H9 (cell line): Measurements from ENCODE around the gene ZNF627. TPM values are rescaled to one million over a fixed set of nuclear protein-coding genes. Genes with fewer than 3 reads are reported as not detected.

Experiments
- DNase-seq: peaks from one replicate; pipeline ENCODE4 v3.0.0-alpha.2; 2017
- H2AFZ ChIP-seq: one replicate; pipeline ENCODE4 v1.6.1; 2013; ENCODE audit warnings: mild to moderate bottlenecking, low read length, control low read depth, moderate library complexity
- H2AK5ac ChIP-seq: 2 replicates; pipeline ENCODE4 v1.6.1; 2013; ENCODE audit warnings: low read length, control low read depth, mixed read lengths; ENCODE audit not compliant: insufficient read length
- H2BK120ac ChIP-seq: one replicate; pipeline ENCODE4 v1.6.1; 2013; ENCODE audit warnings: low read depth, mild to moderate bottlenecking, low read length, control low read depth, inconsistent platforms; ENCODE audit not compliant: poor library complexity, severe bottlenecking
- H2BK12ac ChIP-seq: 2 replicates; pipeline ENCODE4 v1.6.1; 2013; ENCODE audit warnings: low read length, control low read depth, mixed read lengths, low read depth; ENCODE audit not compliant: insufficient read length
- H2BK15ac ChIP-seq: 2 replicates; pipeline ENCODE4 v1.6.1; 2013; ENCODE audit warnings: low read depth, low read length, control low read depth
- H2BK20ac ChIP-seq: one replicate; pipeline ENCODE4 v1.6.1; 2013; ENCODE audit warnings: low read depth, mild to moderate bottlenecking, low read length, control low read depth, inconsistent platforms; ENCODE audit not compliant: poor library complexity, severe bottlenecking
- H2BK5ac ChIP-seq: 2 replicates; pipeline ENCODE4 v1.6.1; 2013; ENCODE audit warnings: low read length, control low read depth, mixed read lengths; ENCODE audit not compliant: insufficient read length
- H3K14ac ChIP-seq: 2 replicates; pipeline ENCODE4 v1.6.1; 2013; ENCODE audit warnings: low read length, control low read depth; ENCODE audit not compliant: insufficient read depth
- H3K18ac ChIP-seq: 2 replicates; pipeline ENCODE4 v1.6.1; 2013; ENCODE audit warnings: low read depth, mild to moderate bottlenecking, mixed read lengths, low read length, control low read depth; ENCODE audit not compliant: insufficient read length
- H3K23ac ChIP-seq: 2 replicates; pipeline ENCODE4 v1.6.1; 2013; ENCODE audit warnings: low read length, control low read depth, mixed read lengths, low read depth; ENCODE audit not compliant: insufficient read length
- H3K23me2 ChIP-seq: 2 replicates; pipeline ENCODE4 v1.6.1; 2013; ENCODE audit warnings: low read depth, mild to moderate bottlenecking, mixed read lengths, low read length, control low read depth; ENCODE audit not compliant: insufficient read length, poor library complexity, severe bottlenecking
- H3K27ac ChIP-seq: 2 replicates; pipeline ENCODE4 v1.5.1; 2013; ENCODE audit warnings: low read length, control low read depth, mixed read lengths, low read depth; ENCODE audit not compliant: insufficient read length
- H3K27me3 ChIP-seq: 2 replicates; pipeline ENCODE4 v1.6.1; 2013; ENCODE audit warnings: low read length, control low read depth, inconsistent platforms; ENCODE audit not compliant: insufficient read depth
- H3K4ac ChIP-seq: 2 replicates; pipeline ENCODE4 v1.6.1; 2013; ENCODE audit warnings: low read depth, mild to moderate bottlenecking, control low read depth, inconsistent platforms, low read length, moderate library complexity
- H3K4me1 ChIP-seq: 2 replicates; pipeline ENCODE4 v1.6.1; 2013; ENCODE audit warnings: low read length, control low read depth, inconsistent platforms; ENCODE audit not compliant: insufficient read depth
- H3K4me2 ChIP-seq: 2 replicates; pipeline ENCODE4 v1.6.1; 2013; ENCODE audit warnings: low read length, control low read depth, mixed read lengths; ENCODE audit not compliant: insufficient read length, insufficient read depth
- H3K56ac ChIP-seq: 2 replicates; pipeline ENCODE4 v1.6.1; 2013; ENCODE audit warnings: low read depth, mild to moderate bottlenecking, mixed read lengths, low read length, control low read depth; ENCODE audit not compliant: insufficient read length
- H3K79me1 ChIP-seq: 2 replicates; pipeline ENCODE4 v1.6.1; 2013; ENCODE audit warnings: low read depth, mild to moderate bottlenecking, moderate library complexity, low read length, control low read depth, inconsistent platforms; ENCODE audit not compliant: insufficient read depth, poor library complexity, severe bottlenecking
- H3K79me2 ChIP-seq: 2 replicates; pipeline ENCODE4 v1.6.1; 2013; ENCODE audit warnings: low read length, control low read depth, inconsistent platforms; ENCODE audit not compliant: insufficient read depth
- H3K9ac ChIP-seq: 2 replicates; pipeline ENCODE4 v1.6.1; 2013; ENCODE audit warnings: low read length, control low read depth, mixed read lengths; ENCODE audit not compliant: insufficient read length; ENCODE audit errors: extremely low read depth
- H3K9me3 ChIP-seq: one replicate; pipeline ENCODE4 v1.6.1; 2013; ENCODE audit warnings: low read depth, low read length, inconsistent platforms; ENCODE audit not compliant: control insufficient read depth
- H3T11ph ChIP-seq: one replicate; pipeline ENCODE4 v1.6.1; 2013; ENCODE audit warnings: mild to moderate bottlenecking, low read length, control low read depth, inconsistent platforms
- H4K20me1 ChIP-seq: one replicate; pipeline ENCODE4 v1.6.1; 2013; ENCODE audit not compliant: control insufficient read depth, insufficient read length, insufficient read depth
- H4K5ac ChIP-seq: 2 replicates; pipeline ENCODE4 v1.6.1; 2013; ENCODE audit warnings: low read depth, mild to moderate bottlenecking, mixed read lengths, low read length, control low read depth; ENCODE audit not compliant: insufficient read length
- H4K8ac ChIP-seq: replicated peaks from 2 replicates; pipeline ENCODE4 v1.6.1; 2013; ENCODE audit warnings: low read length, control low read depth, mixed read lengths, low read depth; ENCODE audit not compliant: insufficient read length
- H4K91ac ChIP-seq: 2 replicates; pipeline ENCODE4 v1.6.1; 2013; ENCODE audit warnings: low read depth, mild to moderate bottlenecking, moderate library complexity, mixed read lengths, low read length, control low read depth; ENCODE audit not compliant: insufficient read length
- H3K27ac Mint-ChIP-seq, 3 experiments: 2 replicates in 2 of 3; 3 replicates in 1 of 3; pipeline ENCODE4 v1.8.0; 2020 to 2021; ENCODE audit warnings: mixed read lengths in 3 of 3, mild to moderate bottlenecking in 1 of 3, moderate library complexity in 1 of 3
- H3K27me3 Mint-ChIP-seq: 2 replicates; pipeline ENCODE4 v1.8.0; 2021; ENCODE audit warnings: low read depth, mild to moderate bottlenecking, moderate library complexity, mixed read lengths
- H3K36me3 Mint-ChIP-seq, 3 experiments: 2 replicates in 2 of 3; 3 replicates in 1 of 3; pipeline ENCODE4 v1.8.0; 2020 to 2021; ENCODE audit warnings: low read depth in 3 of 3, mixed read lengths in 3 of 3; ENCODE audit not compliant: insufficient read depth in 1 of 3
- H3K4me1 Mint-ChIP-seq, 2 experiments: 2 replicates each; pipeline ENCODE4 v1.8.0; 2020; ENCODE audit warnings: mixed read lengths in 2 of 2
- H3K4me3 Mint-ChIP-seq, 2 experiments: 2 replicates in 1 of 2; 3 replicates in 1 of 2; pipeline ENCODE4 v1.8.0; 2020 to 2021; ENCODE audit warnings: mild to moderate bottlenecking in 2 of 2, mixed read lengths in 2 of 2, moderate library complexity in 1 of 2
- H3K9me3 Mint-ChIP-seq, 2 experiments: 2 replicates in 1 of 2; 3 replicates in 1 of 2; pipeline ENCODE4 v1.8.0; 2020; ENCODE audit warnings: mild to moderate bottlenecking in 2 of 2, mixed read lengths in 2 of 2, moderate library complexity in 1 of 2
- WGBS: extraction: QIAGEN DNeasy Blood & Tissue Kit; methylation state at CpG from one replicate; pipeline ENCODE4 v1.1.7; 2013; ENCODE audit warnings: missing lambda C conversion rate, low lambda C conversion rate, mixed read lengths; ENCODE audit not compliant: insufficient read length; ENCODE audit errors: extremely low coverage; 5-methylcytosine and 5-hydroxymethylcytosine counted together
- total RNA-seq: library from RNA; stranded (reverse); gene quantifications from 2 replicates; pipeline ENCODE4 v1.2.1, GENCODE V29; 2021
- TF ChIP-seq, protein P1 (sequence below): fragments of 200-600 bp; sonication (generic); conservative IDR thresholded peaks from 3 replicates; pipeline ENCODE4 v1.8.0; 2021; ENCODE audit warnings: antibody characterized with exemption, mild to moderate bottlenecking

ZNF627 gene
- total RNA-seq, 1 experiment from 2014 or later: 12.8 TPM

DNA sequence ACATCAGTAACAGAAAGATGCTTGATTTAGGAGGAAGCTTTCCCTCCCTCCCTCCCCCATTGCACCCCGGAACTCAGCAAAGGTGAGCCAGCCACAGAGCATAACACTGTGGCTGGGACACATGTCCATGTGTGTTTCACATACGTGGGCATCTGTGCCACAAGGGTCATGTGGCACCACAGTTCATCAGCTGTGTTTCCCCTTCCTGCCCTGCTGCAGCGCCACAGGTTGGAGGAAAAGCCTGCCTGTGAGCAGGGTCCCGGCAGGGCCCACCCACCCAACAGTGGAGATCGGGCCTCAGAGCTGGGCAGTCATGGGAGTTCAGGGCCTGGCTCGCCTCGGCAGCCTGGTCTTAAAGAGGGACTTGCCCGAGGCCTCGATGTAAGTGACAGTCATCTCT lies 22.6 kb upstream of the ZNF627 start:
- no peaks in the 10 kb centered on the region for H4K20me1 ChIP-seq
- H3K4me1 ChIP-seq: no peaks in the 10 kb centered on the region
- H2BK20ac ChIP-seq: no peak overlapping the region
- TF ChIP-seq, protein P1, sequence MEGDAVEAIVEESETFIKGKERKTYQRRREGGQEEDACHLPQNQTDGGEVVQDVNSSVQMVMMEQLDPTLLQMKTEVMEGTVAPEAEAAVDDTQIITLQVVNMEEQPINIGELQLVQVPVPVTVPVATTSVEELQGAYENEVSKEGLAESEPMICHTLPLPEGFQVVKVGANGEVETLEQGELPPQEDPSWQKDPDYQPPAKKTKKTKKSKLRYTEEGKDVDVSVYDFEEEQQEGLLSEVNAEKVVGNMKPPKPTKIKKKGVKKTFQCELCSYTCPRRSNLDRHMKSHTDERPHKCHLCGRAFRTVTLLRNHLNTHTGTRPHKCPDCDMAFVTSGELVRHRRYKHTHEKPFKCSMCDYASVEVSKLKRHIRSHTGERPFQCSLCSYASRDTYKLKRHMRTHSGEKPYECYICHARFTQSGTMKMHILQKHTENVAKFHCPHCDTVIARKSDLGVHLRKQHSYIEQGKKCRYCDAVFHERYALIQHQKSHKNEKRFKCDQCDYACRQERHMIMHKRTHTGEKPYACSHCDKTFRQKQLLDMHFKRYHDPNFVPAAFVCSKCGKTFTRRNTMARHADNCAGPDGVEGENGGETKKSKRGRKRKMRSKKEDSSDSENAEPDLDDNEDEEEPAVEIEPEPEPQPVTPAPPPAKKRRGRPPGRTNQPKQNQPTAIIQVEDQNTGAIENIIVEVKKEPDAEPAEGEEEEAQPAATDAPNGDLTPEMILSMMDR: no peak
- H3K23me2 ChIP-seq: peaks cover 4% of the 10 kb centered on the region
- no peak for DNase-seq
- no peaks in the 10 kb centered on the region for H3K79me1 ChIP-seq
- no peak overlapping the region for H4K91ac ChIP-seq
- no peak overlapping the region for H3T11ph ChIP-seq
- no peak overlapping the region for H2AFZ ChIP-seq
- Mint-ChIP-seq H3K27me3 (peaks cover 6% of the 10 kb centered on the region), H3K27ac (peak overlapping the region in 1 of 3 experiments; percentile 65; a peak in 1 of 7 replicates), H3K9me3 (no peaks in the 10 kb centered on the region), H3K36me3 (no peaks in the 10 kb centered on the region), H3K4me1 (peaks cover 0 to 4% of the 10 kb centered on the region in 2 experiments; a peak in 3 of 4 replicates), H3K4me3 (no peak overlapping the region; a peak in 1 of 5 replicates)
- H3K27ac ChIP-seq: no peak overlapping the region
- no peaks in the 10 kb centered on the region for H3K9me3 ChIP-seq
- H4K8ac ChIP-seq: no peak overlapping the region
- H3K14ac ChIP-seq: no peak overlapping the region; the same call in 1 of the 2 replicates
- H3K27me3 ChIP-seq: no peaks in the 10 kb centered on the region
- no peak overlapping the region for H2BK15ac ChIP-seq
- no peak overlapping the region for H2AK5ac ChIP-seq
- H3K79me2 ChIP-seq: no peaks in the 10 kb centered on the region
- no peak overlapping the region for H3K9ac ChIP-seq
- H3K56ac ChIP-seq: no peak overlapping the region
- H2BK120ac ChIP-seq: no peak overlapping the region
- H3K18ac ChIP-seq: no peak overlapping the region
- no peak overlapping the region for H2BK12ac ChIP-seq
- H3K4ac ChIP-seq: no peak overlapping the region
- no peak overlapping the region for H3K23ac ChIP-seq
- H4K5ac ChIP-seq: no peak overlapping the region
- no peak overlapping the region for H2BK5ac ChIP-seq
- no peak overlapping the region for H3K4me2 ChIP-seq
- no CpG with 5 or more reads among the region's 9 CpGs for WGBS
